PC-9 (cell line): Measurements from ENCODE around the gene NAT14. TPM values are rescaled to one million over a fixed set of nuclear protein-coding genes. Genes with fewer than 3 reads are reported as not detected.

Source experiments
- BruUV-seq: library from RNA; stranded (reverse); fragments of 400-500 nt; replicated peaks from 2 replicates; lab custom pipeline; 2021; lab: Mats Ljungman, UMichigan
- CTCF ChIA-PET: fragments of 300-600 bp; sonication (Branson Sonifier 250); formaldehyde crosslinking; loops from one replicate; lab custom pipeline; 2022; ENCODE audit warnings: antibody characterized with exemption; lab: Charles Lee
- POLR2A ChIA-PET: fragments of 300-600 bp; sonication (Branson Sonifier 250); formaldehyde crosslinking; loops from one replicate; lab custom pipeline; 2022; ENCODE audit warnings: antibody characterized with exemption; ENCODE audit not compliant: unreplicated experiment; lab: Charles Lee
- DNase-seq, 2 experiments: peaks; one replicate each; pipeline versions ENCODE4 v3.0.0 to v3.0.0-alpha.2; 2015 to 2022; ENCODE audit warnings: mixed read lengths in 1 of 2
- H2AFZ ChIP-seq: fragments of 200-600 bp; sonication (generic); 2 replicates; pipeline ENCODE4 v1.8.1; 2017; ENCODE audit warnings: antibody characterized with exemption
- H3F3A ChIP-seq: fragments of 200-600 bp; sonication (generic); 2 replicates; pipeline ENCODE4 v1.8.1; 2017; ENCODE audit warnings: antibody characterized with exemption, mild to moderate bottlenecking, low read depth; ENCODE audit not compliant: insufficient read depth
- H3K27ac ChIP-seq: fragments of 200-600 bp; sonication (generic); 2 replicates; pipeline ENCODE4 v1.6.1; 2016; ENCODE audit warnings: mixed run types
- H3K27me3 ChIP-seq: fragments of 200-600 bp; sonication (generic); 2 replicates; pipeline ENCODE4 v1.6.1; 2016; ENCODE audit warnings: low read depth, mixed run types; ENCODE audit not compliant: insufficient read depth
- H3K36me3 ChIP-seq: fragments of 200-600 bp; sonication (generic); 2 replicates; pipeline ENCODE4 v1.6.1; 2016; ENCODE audit warnings: low read depth, mixed run types
- H3K4me1 ChIP-seq: fragments of 200-600 bp; sonication (generic); replicated peaks from 2 replicates; pipeline ENCODE4 v1.6.1; 2016; ENCODE audit warnings: mixed run types; ENCODE audit not compliant: insufficient read depth
- H3K4me2 ChIP-seq: fragments of 200-600 bp; sonication (generic); 2 replicates; pipeline ENCODE4 v1.6.1; 2017; ENCODE audit warnings: mixed run types
- H3K4me3 ChIP-seq: fragments of 200-600 bp; sonication (generic); 2 replicates; pipeline ENCODE4 v1.6.1; 2016; ENCODE audit warnings: mixed run types
- H3K79me2 ChIP-seq: fragments of 200-600 bp; sonication (generic); 2 replicates; pipeline ENCODE4 v1.6.1; 2017; ENCODE audit warnings: low read depth, mixed run types
- H3K9me2 ChIP-seq: fragments of 200-600 bp; sonication (generic); 2 replicates; pipeline ENCODE4 v1.8.1; 2017; ENCODE audit warnings: mild to moderate bottlenecking; ENCODE audit not compliant: insufficient read depth
- H3K9me3 ChIP-seq: fragments of 200-600 bp; sonication (generic); 2 replicates; pipeline ENCODE4 v1.8.1; 2016; ENCODE audit warnings: low read depth; ENCODE audit not compliant: insufficient read depth
- H4K20me1 ChIP-seq: fragments of 200-600 bp; sonication (generic); 2 replicates; pipeline ENCODE4 v1.8.1; 2017; ENCODE audit not compliant: insufficient read depth
- EZH2 ChIP-seq: fragments of 200-600 bp; sonication (generic); IDR thresholded peaks from 2 replicates; pipeline ENCODE4 v1.8.0; 2017; ENCODE audit warnings: antibody characterized with exemption, low read depth
- intact Hi-C: fragments of 100-400 bp; cut with micrococcal nuclease; formaldehyde crosslinking; loops from one replicate; pipeline ENCODE4 v1.10.0; 2022; ENCODE audit not compliant: unreplicated experiment
- total RNA-seq: library from RNA; stranded (reverse); gene quantifications from 2 replicates; pipeline ENCODE4 v1.2.3, GENCODE V29; 2021
- TF ChIP-seq, protein P1 (sequence below): fragments of 200-600 bp; sonication (generic); conservative IDR thresholded peaks from 2 replicates; pipeline ENCODE4 v1.6.1; 2017; ENCODE audit warnings: mixed run types, antibody characterized with exemption, mild to moderate bottlenecking, moderate library complexity

Gene NAT14
- total RNA-seq, 1 experiment from 2014 or later = 61.6 TPM

DNA sequence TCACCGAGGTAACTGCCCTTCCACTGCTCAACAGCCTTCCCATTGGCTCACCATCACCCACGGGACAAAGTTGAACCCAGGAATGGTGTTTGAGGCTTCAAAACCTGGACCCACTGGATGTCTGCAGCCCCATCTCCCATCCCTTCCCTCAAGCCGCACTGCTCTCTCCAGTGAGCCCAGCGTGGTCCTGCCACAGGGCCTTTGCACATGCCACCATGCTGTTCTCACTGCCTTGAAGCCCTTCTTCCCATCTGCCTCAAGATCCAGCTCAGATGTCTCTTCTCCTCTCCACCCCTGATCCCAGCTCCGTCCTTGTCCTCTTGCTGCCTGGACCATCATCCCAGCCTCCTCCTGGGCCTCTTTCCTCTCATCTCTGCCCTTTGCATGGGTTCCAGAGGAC is 45.9 kb upstream of the NAT14 start:
- H3K4me2 ChIP-seq = no peak overlapping the region
- CTCF ChIA-PET = no interaction called here
- DNase-seq = no peak
- H3K27ac ChIP-seq = no peak overlapping the region
- POLR2A ChIA-PET = no interaction called here
- H3K4me3 ChIP-seq = no peak overlapping the region
- H3K4me1 ChIP-seq = no peaks in the 10 kb centered on the region
- H3K9me3 ChIP-seq = no peaks in the 10 kb centered on the region
- H4K20me1 ChIP-seq = no peaks in the 10 kb centered on the region; the same call in 1 of the 2 replicates
- H2AFZ ChIP-seq = no peak overlapping the region
- no peak for TF ChIP-seq EZH2
- TF ChIP-seq, protein P1, sequence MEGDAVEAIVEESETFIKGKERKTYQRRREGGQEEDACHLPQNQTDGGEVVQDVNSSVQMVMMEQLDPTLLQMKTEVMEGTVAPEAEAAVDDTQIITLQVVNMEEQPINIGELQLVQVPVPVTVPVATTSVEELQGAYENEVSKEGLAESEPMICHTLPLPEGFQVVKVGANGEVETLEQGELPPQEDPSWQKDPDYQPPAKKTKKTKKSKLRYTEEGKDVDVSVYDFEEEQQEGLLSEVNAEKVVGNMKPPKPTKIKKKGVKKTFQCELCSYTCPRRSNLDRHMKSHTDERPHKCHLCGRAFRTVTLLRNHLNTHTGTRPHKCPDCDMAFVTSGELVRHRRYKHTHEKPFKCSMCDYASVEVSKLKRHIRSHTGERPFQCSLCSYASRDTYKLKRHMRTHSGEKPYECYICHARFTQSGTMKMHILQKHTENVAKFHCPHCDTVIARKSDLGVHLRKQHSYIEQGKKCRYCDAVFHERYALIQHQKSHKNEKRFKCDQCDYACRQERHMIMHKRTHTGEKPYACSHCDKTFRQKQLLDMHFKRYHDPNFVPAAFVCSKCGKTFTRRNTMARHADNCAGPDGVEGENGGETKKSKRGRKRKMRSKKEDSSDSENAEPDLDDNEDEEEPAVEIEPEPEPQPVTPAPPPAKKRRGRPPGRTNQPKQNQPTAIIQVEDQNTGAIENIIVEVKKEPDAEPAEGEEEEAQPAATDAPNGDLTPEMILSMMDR = no peak
- H3K79me2 ChIP-seq = no peaks in the 10 kb centered on the region
- BruUV-seq = no TSS peak
- intact Hi-C loops = no loop called here
- peaks cover 20% of the 10 kb centered on the region for H3F3A ChIP-seq
- no peaks in the 10 kb centered on the region for H3K9me2 ChIP-seq
- H3K36me3 ChIP-seq = no peaks in the 10 kb centered on the region
- H3K27me3 ChIP-seq = peaks cover 25% of the 10 kb centered on the region

DNA sequence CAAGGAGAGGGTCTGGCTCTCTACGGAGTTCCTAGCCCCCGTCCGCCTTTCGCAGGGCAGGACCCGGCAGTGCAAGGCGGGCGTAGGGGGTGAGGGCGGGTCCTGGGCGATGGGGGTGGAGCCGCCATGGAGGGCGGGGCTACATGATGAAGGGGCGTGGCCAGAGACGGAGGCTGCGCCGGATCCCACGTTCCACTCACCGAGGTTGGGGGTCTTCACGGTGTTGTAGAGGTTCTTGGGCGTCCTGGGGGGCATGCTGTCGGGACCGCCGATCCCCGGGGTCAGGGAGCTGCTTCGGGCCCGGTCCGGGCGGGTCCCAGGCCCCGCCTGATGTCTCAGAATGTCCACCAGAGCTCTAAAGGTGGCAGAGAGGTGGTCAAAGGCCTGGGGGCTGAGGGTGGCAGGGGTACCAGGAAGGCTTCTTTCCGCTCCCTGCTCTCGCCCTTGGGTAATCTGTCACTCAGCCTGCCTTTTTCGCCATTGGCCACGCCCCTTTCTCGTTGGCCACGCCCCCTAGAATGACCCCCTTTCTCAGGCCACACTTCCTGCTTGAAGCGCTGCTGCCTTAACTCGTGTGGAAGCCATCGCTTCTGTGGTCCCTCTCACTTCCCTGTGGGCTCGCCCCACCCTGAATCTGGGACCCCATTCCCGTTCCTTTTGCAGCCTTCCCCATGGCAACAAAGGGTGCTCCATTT is 44.4 kb upstream of the NAT14 start:
- TF ChIP-seq, protein P1 = no peak
- no peak for TF ChIP-seq EZH2
- no TSS peak for BruUV-seq
- Histone ChIP-seq H3K27me3 (peaks cover 40% of the 10 kb centered on the region), H3K9me2 (no peaks in the 10 kb centered on the region), H3K79me2 (no peaks in the 10 kb centered on the region), H4K20me1 (no peaks in the 10 kb centered on the region; the same call in 1 of the 2 replicates), H3K4me3 (no peak overlapping the region), H2AFZ (no peak overlapping the region), H3K27ac (no peak overlapping the region), H3K9me3 (no peaks in the 10 kb centered on the region), H3K36me3 (no peaks in the 10 kb centered on the region), H3K4me2 (no peak overlapping the region), H3K4me1 (no peaks in the 10 kb centered on the region), H3F3A (peaks cover 16% of the 10 kb centered on the region)
- ChIA-PET POLR2A (no interaction called here), CTCF (no interaction called here)
- intact Hi-C loops = no loop called here
- no peak for DNase-seq

DNA sequence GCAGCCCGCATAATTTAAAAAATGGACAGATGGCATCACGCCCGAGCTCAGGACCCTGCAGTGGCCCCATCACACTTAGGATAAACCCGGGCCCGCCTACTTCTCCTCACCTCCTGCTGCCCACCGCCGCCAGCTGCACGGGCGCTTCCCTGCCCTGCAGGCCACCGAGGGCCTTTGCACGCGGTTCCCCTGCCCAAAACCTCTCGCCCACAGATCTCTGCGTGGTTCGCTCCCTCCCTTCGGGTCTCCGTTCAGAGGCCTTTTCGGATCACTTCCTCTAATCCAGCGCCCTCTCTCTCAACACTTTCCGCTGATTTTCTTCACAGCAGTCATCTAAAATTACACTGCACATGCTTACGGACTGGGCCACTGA is 43.7 kb upstream of the NAT14 start:
- no peak overlapping the region for H3K4me3 ChIP-seq
- intact Hi-C loops = no loop called here
- ChIA-PET CTCF (no interaction called here), POLR2A (no interaction called here)
- no peak overlapping the region for H3K4me2 ChIP-seq
- H3F3A ChIP-seq = peaks cover 11% of the 10 kb centered on the region
- H3K9me3 ChIP-seq = no peaks in the 10 kb centered on the region
- TF ChIP-seq, protein P1 = no peak
- TF ChIP-seq EZH2 = no peak
- H3K27ac ChIP-seq = no peak overlapping the region
- no peaks in the 10 kb centered on the region; the same call in 1 of the 2 replicates for H4K20me1 ChIP-seq
- H3K27me3 ChIP-seq = peaks cover 42% of the 10 kb centered on the region
- H3K36me3 ChIP-seq = no peaks in the 10 kb centered on the region
- BruUV-seq = no TSS peak
- no peaks in the 10 kb centered on the region for H3K9me2 ChIP-seq
- no peak for DNase-seq
- H2AFZ ChIP-seq = no peak overlapping the region
- H3K4me1 ChIP-seq = no peaks in the 10 kb centered on the region
- H3K79me2 ChIP-seq = no peaks in the 10 kb centered on the region
